ENCODE data around the gene GET3.
"Not testable (repeated sequence)": the region's sequence is repeated elsewhere in the genome, so short reads cannot be mapped to it uniquely, and the experiment has no call there.

The GET3 gene

GRCh38 chr19:12708641-12709040, 28.7 kb upstream of the GET3 start:
- peaks cover 4 to 96% (median 72%) of the 10 kb centered on the region in 11 experiments; a peak in 20 of 22 replicates for H4K20me1 ChIP-seq
- H3K9me3 ChIP-seq (replicated peaks in 1 of 11): no peaks in the 10 kb centered on the region
- H3K27ac ChIP-seq: no peak overlapping the region
- no peaks in the 10 kb centered on the region for H3K27me3 ChIP-seq
- no peak for TF ChIP-seq Cebpa-rat (IDR thresholded peaks at IDR 0.05)
- peaks cover 96 to 98% (median 97%) of the 10 kb centered on the region in 11 experiments for H3K36me3 ChIP-seq
- H3K4me3 ChIP-seq: no peak overlapping the region
- H3K4me2 ChIP-seq: no peak overlapping the region
- H3K4me1 ChIP-seq: no peaks in the 10 kb centered on the region
- no peak overlapping the region for H3K9ac ChIP-seq

- Histone ChIP-seq H4K20me1 (peaks cover 9 to 96% (median 80%) of the 10 kb centered on the region in 11 experiments; a peak in 20 of 22 replicates), H3K36me3 (peaks cover 96 to 98% (median 97%) of the 10 kb centered on the region in 11 experiments), H3K4me1 (no peaks in the 10 kb centered on the region), H3K27ac (no peak overlapping the region), H3K27me3 (no peaks in the 10 kb centered on the region), H3K9me3 (replicated peaks in 1 of 11) (no peaks in the 10 kb centered on the region), H3K9ac (no peak overlapping the region), H3K4me3 (no peak overlapping the region), H3K4me2 (no peak overlapping the region)
- TF ChIP-seq Cebpa-rat (IDR thresholded peaks at IDR 0.05): no peak
These were observed 26.1 kb upstream of the GET3 start for GRCh38 chr19:12711187-12711586.

GRCh38 chr19:12712077-12712476, 25.2 kb upstream of the GET3 start:
- H3K9ac ChIP-seq; H3K27me3 ChIP-seq; H3K9me3 ChIP-seq (replicated peaks in 1 of 11); H3K4me1 ChIP-seq; H3K4me2 ChIP-seq; H3K27ac ChIP-seq; H3K4me3 ChIP-seq: not testable (repeated sequence)
- Histone ChIP-seq H3K36me3 (peaks cover 94 to 98% (median 97%) of the 10 kb centered on the region in 11 experiments), H4K20me1 (peaks cover 15 to 96% (median 80%) of the 10 kb centered on the region in 11 experiments; a peak in 21 of 22 replicates)

GRCh38 chr19:12713304-12713703, 24.0 kb upstream of the GET3 start:
- peaks cover 15 to 98% (median 88%) of the 10 kb centered on the region in 11 experiments; a peak in 21 of 22 replicates for H4K20me1 ChIP-seq
- peaks cover 94 to 98% (median 97%) of the 10 kb centered on the region in 11 experiments for H3K36me3 ChIP-seq
- H3K27me3 ChIP-seq; H3K4me2 ChIP-seq; H3K27ac ChIP-seq; H3K4me1 ChIP-seq; H3K9me3 ChIP-seq (replicated peaks in 1 of 11); H3K4me3 ChIP-seq: not testable (repeated sequence)
- 0 out of 22 replicates have a peak overlapping the region, but pooled peaks of 1 of the 11 experiments have one; percentile 9 for H3K9ac ChIP-seq

GRCh38 chr19:12715102-12715501, 22.2 kb upstream of the GET3 start:
- Histone ChIP-seq H3K4me3 (no peak overlapping the region), H3K27me3 (no peaks in the 10 kb centered on the region), H3K9me3 (replicated peaks in 1 of 11) (no peaks in the 10 kb centered on the region), H3K9ac (peak overlapping the region in 1 of 11 experiments; percentile 19; a peak in 1 of 22 replicates), H4K20me1 (peaks cover 15 to 98% (median 94%) of the 10 kb centered on the region in 11 experiments; a peak in 21 of 22 replicates), H3K36me3 (peaks cover 89 to 98% (median 97%) of the 10 kb centered on the region in 11 experiments), H3K4me1 (peaks cover 18 to 25% (median 21%) of the 10 kb centered on the region in 10 experiments), H3K4me2 (no peak overlapping the region), H3K27ac (no peak overlapping the region)
- TF ChIP-seq Cebpa-rat (IDR thresholded peaks at IDR 0.05): no peak

GRCh38 chr19:12715929-12716328, 21.4 kb upstream of the GET3 start:
- no peaks in the 10 kb centered on the region for H3K27me3 ChIP-seq
- H3K4me3 ChIP-seq: no peak overlapping the region
- H3K9ac ChIP-seq: peak overlapping the region in 4 of 11 experiments; percentile 12 to 44 (median 22); a peak in 4 of 22 replicates
- no peaks in the 10 kb centered on the region for H3K9me3 ChIP-seq (replicated peaks in 1 of 11)
- peaks cover 80 to 97% (median 94%) of the 10 kb centered on the region in 11 experiments for H3K36me3 ChIP-seq
- no peak overlapping the region for H3K4me2 ChIP-seq
- no peak for TF ChIP-seq Cebpa-rat (IDR thresholded peaks at IDR 0.05)
- H3K27ac ChIP-seq: no peak overlapping the region
- H4K20me1 ChIP-seq: peaks cover 15 to 98% (median 95%) of the 10 kb centered on the region in 11 experiments; a peak in 21 of 22 replicates
- H3K4me1 ChIP-seq: peaks cover 24 to 31% (median 28%) of the 10 kb centered on the region in 10 experiments

- H3K9me3 ChIP-seq (replicated peaks in 1 of 11): no peaks in the 10 kb centered on the region
- peak overlapping the region; percentile 94 to 100 (median 98) for H3K4me2 ChIP-seq
- H3K4me1 ChIP-seq: peaks cover 29 to 43% (median 37%) of the 10 kb centered on the region in 10 experiments
- peaks cover 40 to 57% (median 54%) of the 10 kb centered on the region in 11 experiments for H3K36me3 ChIP-seq
- H3K27me3 ChIP-seq: no peaks in the 10 kb centered on the region
- H3K4me3 ChIP-seq: peak overlapping the region; percentile 71 to 90 (median 84)
- TF ChIP-seq Cebpa-rat (IDR thresholded peaks at IDR 0.05): no peak
- H4K20me1 ChIP-seq: peaks cover 11 to 67% (median 65%) of the 10 kb centered on the region in 11 experiments; a peak in 21 of 22 replicates
- peak overlapping the region; percentile 95 to 100 (median 99) for H3K9ac ChIP-seq
- peak overlapping the region in 10 of 11 experiments; percentile 90 to 99 (median 98); a peak in 18 of 22 replicates for H3K27ac ChIP-seq
These were observed 17.0 kb upstream of the GET3 start for GRCh38 chr19:12720296-12720695.

GRCh38 chr19:12720851-12721655, 16.2 kb upstream of the GET3 start:
- Histone ChIP-seq H4K20me1 (peaks cover 6 to 60% (median 58%) of the 10 kb centered on the region in 11 experiments; a peak in 21 of 22 replicates), H3K4me1 (peaks cover 29 to 43% (median 37%) of the 10 kb centered on the region in 10 experiments), H3K9me3 (replicated peaks in 1 of 11) (no peaks in the 10 kb centered on the region), H3K4me3 (peak overlapping the region; percentile 71 to 90 (median 84)), H3K9ac (peak overlapping the region; percentile 95 to 100 (median 99)), H3K27me3 (no peaks in the 10 kb centered on the region), H3K4me2 (peak overlapping the region; percentile 94 to 100 (median 98)), H3K27ac (peak overlapping the region; percentile 90 to 99 (median 98)), H3K36me3 (peaks cover 32 to 49% (median 46%) of the 10 kb centered on the region in 11 experiments)
- TF ChIP-seq Cebpa-rat (IDR thresholded peaks at IDR 0.05): no peak

Measured in BLaER1 treated with 17β-estradiol and CSF1 and Interleukin-3, amounts not matched to agents 10 nM and 100 nM (cell line).